Osteocyte (in vitro differentiated cells): ENCODE results near the gene THOC5. TPM values are rescaled to one million over a fixed set of nuclear protein-coding genes. Genes with fewer than 3 reads are reported as not detected.
A peak's percentile ranks its signal among the peaks of the same experiment; 100 is the strongest.

Experiments used
- DNase-seq: peaks from one replicate; pipeline ENCODE4 v3.0.0; 2021; ENCODE audit warnings: mixed read lengths; ENCODE audit not compliant: unreplicated experiment; ENCODE audit errors: extremely low spot score
- H3K27ac Mint-ChIP-seq: one replicate; pipeline ENCODE4 v1.8.0; 2021; ENCODE audit warnings: mild to moderate bottlenecking, mixed read lengths; ENCODE audit not compliant: unreplicated experiment
- H3K27me3 Mint-ChIP-seq: one replicate; pipeline ENCODE4 v1.8.0; 2021; ENCODE audit warnings: mixed read lengths; ENCODE audit not compliant: unreplicated experiment
- H3K36me3 Mint-ChIP-seq: one replicate; pipeline ENCODE4 v1.8.0; 2021; ENCODE audit warnings: mixed read lengths; ENCODE audit not compliant: unreplicated experiment
- H3K4me1 Mint-ChIP-seq: one replicate; pipeline ENCODE4 v1.8.0; 2021; ENCODE audit warnings: mixed read lengths; ENCODE audit not compliant: unreplicated experiment
- H3K4me3 Mint-ChIP-seq: one replicate; pipeline ENCODE4 v1.8.0; 2021; ENCODE audit warnings: mild to moderate bottlenecking, moderate library complexity, mixed read lengths; ENCODE audit not compliant: unreplicated experiment
- H3K9me3 Mint-ChIP-seq: one replicate; pipeline ENCODE4 v1.8.0; 2021; ENCODE audit warnings: mixed read lengths; ENCODE audit not compliant: unreplicated experiment
- total RNA-seq: library from RNA; stranded (reverse); gene quantifications from 2 replicates; pipeline ENCODE4 v1.2.1, GENCODE V29; 2021
- TF ChIP-seq, protein P1 (sequence below): fragments of 200-600 bp; sonication (generic); IDR thresholded peaks from 2 replicates; pipeline ENCODE4 v1.5.0; 2021; ENCODE audit warnings: antibody characterized with exemption, mild to moderate bottlenecking, moderate library complexity

The THOC5 gene
- total RNA-seq, 1 donor from 2014 or later, result 60.0 TPM

DNA sequence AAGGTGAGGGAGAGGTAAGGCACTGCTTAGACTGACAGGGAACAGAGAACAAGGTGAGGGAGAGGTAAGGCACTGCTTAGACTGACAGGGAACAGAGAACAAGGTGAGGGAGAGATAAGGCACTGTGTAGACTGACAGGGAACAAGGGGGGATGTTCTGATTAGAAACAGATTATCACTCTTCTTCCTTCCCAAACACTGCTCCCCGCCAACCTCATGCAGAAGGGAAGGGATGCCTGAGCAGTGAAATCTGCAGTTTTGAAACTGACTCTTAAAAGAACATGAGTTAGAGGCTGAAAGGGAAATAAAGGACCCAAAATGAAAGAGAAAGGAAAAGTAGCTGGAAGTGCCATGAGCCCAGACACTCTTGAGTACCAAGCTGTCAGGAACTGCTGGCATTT is 43.7 kb downstream of the THOC5 start:
- TF ChIP-seq, protein P1, sequence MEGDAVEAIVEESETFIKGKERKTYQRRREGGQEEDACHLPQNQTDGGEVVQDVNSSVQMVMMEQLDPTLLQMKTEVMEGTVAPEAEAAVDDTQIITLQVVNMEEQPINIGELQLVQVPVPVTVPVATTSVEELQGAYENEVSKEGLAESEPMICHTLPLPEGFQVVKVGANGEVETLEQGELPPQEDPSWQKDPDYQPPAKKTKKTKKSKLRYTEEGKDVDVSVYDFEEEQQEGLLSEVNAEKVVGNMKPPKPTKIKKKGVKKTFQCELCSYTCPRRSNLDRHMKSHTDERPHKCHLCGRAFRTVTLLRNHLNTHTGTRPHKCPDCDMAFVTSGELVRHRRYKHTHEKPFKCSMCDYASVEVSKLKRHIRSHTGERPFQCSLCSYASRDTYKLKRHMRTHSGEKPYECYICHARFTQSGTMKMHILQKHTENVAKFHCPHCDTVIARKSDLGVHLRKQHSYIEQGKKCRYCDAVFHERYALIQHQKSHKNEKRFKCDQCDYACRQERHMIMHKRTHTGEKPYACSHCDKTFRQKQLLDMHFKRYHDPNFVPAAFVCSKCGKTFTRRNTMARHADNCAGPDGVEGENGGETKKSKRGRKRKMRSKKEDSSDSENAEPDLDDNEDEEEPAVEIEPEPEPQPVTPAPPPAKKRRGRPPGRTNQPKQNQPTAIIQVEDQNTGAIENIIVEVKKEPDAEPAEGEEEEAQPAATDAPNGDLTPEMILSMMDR, result no peak
- Mint-ChIP-seq H3K27ac (no peak overlapping the region), H3K4me1 (no peaks in the 10 kb centered on the region), H3K36me3 (peaks cover 34% of the 10 kb centered on the region), H3K4me3 (no peak overlapping the region), H3K27me3 (no peaks in the 10 kb centered on the region), H3K9me3 (no peaks in the 10 kb centered on the region)
- no peak for DNase-seq

DNA sequence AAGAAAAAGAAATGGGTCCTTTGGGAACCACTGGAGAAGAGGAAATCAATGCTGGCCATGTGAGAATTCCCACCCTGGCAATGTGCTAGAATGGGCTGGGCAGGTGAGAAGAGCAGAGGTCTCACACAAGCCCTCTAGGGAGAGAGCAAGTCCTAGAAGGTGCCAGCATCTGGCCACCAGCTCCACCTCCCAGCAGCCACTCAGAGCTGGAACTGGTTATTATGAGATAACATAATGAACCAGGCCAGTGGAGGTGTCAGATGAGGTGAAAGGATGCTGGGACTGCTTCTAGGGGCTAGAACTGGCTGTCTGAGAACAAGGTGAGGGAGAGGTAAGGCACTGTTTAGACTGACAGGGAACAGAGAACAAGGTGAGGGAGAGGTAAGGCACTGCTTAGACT is 44.3 kb downstream of the THOC5 start:
- peaks cover 32% of the 10 kb centered on the region for H3K36me3 Mint-ChIP-seq
- no peaks in the 10 kb centered on the region for H3K9me3 Mint-ChIP-seq
- H3K4me3 Mint-ChIP-seq, result no peak overlapping the region
- TF ChIP-seq, protein P1, result no peak
- no peak for DNase-seq
- no peaks in the 10 kb centered on the region for H3K4me1 Mint-ChIP-seq
- no peak overlapping the region for H3K27ac Mint-ChIP-seq
- no peaks in the 10 kb centered on the region for H3K27me3 Mint-ChIP-seq

DNA sequence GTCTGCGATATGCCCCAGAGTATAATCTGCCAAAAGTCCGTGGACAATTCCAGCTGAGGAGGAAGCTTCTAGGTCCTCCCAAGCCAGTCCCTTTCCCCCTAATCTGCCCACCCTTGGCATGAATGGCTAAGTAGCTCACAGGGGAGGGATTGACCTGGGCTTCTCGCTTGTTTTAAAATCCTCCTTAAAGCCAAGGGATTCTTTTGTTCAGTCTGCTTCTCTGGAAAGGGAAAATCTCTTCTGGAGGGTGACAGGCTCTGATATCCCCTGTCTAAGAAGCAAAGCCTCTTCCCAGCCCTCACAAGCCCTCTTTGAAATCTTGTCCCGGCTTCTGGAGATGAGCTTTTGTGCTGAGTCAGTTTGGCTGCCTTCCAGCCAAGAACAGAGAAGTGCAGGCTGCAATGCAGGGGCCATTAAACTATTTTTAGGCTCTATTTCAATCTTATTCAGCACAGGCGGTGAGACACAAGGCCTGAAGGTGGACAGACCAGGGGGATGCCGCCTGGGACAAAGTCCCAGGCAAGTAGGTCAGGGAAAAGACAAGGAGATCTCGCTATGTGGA is 49.7 kb downstream of the THOC5 start:
- no peaks in the 10 kb centered on the region for H3K9me3 Mint-ChIP-seq
- DNase-seq, result no peak
- no peak overlapping the region for H3K4me3 Mint-ChIP-seq
- H3K27ac Mint-ChIP-seq, result peak overlapping the region; percentile 49
- H3K36me3 Mint-ChIP-seq, result peaks cover 24% of the 10 kb centered on the region
- TF ChIP-seq, protein P1, result no peak
- peaks cover 5% of the 10 kb centered on the region for H3K4me1 Mint-ChIP-seq
- no peaks in the 10 kb centered on the region for H3K27me3 Mint-ChIP-seq

DNA sequence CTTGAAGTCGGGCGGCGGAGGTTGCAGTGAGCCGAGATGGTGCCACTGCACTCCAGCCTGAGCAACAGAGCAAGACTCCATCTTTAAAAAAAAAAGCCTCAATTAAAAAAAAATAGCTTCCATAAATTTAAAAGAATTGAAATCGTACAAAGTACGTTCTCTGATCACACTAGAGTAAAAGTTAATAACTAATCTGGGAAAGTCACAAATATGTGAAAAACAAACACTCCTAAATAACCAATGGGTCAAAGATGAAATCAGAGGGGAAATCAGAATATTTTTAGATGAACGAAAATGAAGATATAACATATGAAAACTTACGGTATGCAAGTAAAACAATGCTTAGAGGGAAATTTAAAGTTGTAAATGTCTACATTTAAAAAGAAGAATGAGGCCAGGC is 53.7 kb downstream of the THOC5 start:
- no peak overlapping the region for H3K27ac Mint-ChIP-seq
- peaks cover 5% of the 10 kb centered on the region for H3K4me1 Mint-ChIP-seq
- peaks cover 3% of the 10 kb centered on the region for H3K9me3 Mint-ChIP-seq
- peaks cover 13% of the 10 kb centered on the region for H3K36me3 Mint-ChIP-seq
- DNase-seq, result no peak
- TF ChIP-seq, protein P1, result no peak
- no peaks in the 10 kb centered on the region for H3K27me3 Mint-ChIP-seq
- no peak overlapping the region for H3K4me3 Mint-ChIP-seq

DNA sequence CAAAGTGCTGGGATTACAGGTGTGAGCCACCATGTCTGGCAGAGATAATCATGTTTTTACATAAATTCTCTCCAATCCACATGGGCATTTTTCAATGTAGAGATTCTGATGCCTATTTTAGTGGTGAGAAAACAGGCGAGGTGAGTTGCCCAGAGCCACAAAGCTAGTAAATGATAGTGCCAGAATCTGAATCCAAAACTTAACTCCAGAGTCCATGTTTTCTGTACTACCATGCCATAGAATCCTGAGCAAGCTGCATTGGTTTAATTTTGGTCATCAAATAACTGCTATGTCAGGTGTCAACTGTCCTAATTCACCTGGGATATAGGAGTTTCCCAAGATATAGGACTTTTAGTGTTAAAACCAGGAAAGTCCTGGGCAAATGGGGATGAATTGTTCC is 59.9 kb downstream of the THOC5 start:
- Mint-ChIP-seq H3K4me3 (no peak overlapping the region), H3K27me3 (no peaks in the 10 kb centered on the region), H3K4me1 (no peaks in the 10 kb centered on the region), H3K9me3 (peaks cover 8% of the 10 kb centered on the region), H3K36me3 (peaks cover 11% of the 10 kb centered on the region), H3K27ac (no peak overlapping the region)
- TF ChIP-seq, protein P1, result no peak
- DNase-seq, result no peak
